GM21423 (cell line): ENCODE data around the gene SNUPN.

Experiments
- ATAC-seq: cut with Tn5 transposase; IDR thresholded peaks from one replicate; pipeline ENCODE4 v1.9.1; 2021; ENCODE audit warnings: mild to moderate bottlenecking, moderate library complexity; ENCODE audit not compliant: unreplicated experiment

SNUPN gene

DNA sequence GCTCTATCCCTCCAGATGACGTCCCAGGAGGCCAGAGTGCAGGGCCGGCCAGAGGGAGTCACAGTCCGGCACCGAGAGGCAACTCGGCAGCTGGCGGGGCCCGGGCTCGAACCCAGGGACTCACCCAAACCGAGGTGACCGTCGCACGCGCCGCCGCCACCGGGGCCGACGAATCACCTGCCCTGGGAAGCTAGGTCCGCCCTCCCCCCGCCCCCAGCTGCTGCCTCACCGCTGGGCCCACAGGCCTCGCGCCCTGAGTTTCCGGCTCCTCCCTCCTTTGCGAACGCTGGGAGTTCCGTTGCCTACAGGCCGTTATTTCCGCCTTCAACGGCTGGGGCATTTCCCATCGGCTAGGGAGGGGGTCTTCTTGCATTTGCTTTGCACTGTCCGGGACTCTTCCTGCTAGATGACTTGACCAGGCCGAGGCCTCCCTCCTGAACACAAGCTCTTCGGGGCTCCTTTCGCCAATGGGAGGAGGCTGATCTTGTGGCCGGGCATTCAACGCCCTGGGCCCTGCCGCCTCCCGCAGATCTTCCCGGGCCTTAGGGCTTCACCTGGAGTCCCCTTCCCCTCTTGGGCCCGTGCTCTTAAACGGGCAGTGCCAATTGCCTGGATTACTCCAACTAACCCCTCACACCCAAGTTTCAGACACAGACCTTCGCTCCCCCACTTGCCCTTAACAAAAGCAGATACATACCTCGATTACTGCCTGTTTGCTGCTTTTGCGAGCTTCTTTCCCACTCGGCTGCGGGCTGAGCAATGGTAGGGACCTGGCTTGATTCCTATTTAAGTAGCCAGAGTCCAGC lies at the start of gene SNUPN:
Gene SNUPN (minus strand): TSS at position 184 of the 806 bp plus-strand sequence. CDS start 4,674 bp downstream, outside the sequence.
- peak; percentile 76 for ATAC-seq

DNA sequence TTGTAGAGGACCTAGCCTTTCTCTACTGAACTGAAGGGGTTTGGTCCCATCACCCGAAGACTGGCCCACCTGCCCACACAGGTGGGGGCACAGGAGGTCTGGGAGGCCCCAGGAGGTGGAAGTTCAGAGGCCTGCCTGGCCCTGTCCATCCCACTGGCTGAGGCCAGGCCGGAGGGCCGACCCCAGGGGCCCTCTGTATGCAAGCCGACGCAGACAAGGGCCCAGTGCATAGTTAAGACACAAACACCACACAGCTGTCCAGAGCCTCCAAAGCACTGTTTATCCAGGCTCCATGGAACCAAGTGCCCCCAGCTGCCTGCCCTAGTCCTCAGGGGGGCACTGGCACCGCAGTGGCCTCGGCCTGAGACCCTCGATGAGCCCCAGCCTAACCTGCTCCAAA lies 48.8 kb upstream of the SNUPN start:
- no peak for ATAC-seq

DNA sequence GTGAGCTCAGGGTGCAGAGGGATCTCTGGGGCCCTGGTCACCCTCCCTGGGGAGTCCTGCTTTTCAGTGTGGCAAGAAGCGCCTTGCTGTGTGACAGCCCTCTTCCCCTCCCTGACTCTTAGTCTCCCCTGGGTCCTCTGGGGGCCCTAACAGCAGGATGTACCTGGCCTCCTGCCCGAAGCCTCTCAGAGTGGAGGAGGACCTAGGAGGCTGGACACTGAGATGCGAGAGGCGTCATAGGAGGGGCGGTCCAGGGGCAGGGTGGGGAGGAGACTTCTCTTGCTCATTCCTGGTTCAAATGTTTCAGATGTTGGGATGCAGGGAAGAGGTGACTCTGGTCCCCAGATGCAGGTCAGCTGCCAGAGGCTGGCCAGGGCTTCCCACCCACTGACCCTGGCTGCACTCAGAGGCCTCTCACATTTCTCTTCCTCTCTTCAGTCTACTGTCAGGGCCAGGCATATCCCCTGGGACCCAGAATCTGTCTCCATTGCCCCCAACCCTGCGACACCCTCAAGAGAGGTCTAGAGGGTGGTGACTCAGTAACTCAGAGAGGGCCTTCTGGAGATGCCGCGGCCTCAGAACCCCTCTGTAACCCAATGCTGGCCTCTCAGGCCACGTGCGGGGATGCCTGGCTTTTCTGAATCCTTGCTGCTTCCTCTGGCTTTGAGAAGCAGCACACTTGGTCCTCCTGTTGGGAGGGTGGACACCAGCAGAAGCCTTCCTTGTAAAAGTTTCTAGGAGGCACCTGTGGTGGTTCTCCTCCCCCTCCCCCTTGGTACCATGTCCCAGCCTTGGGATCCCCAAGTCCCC lies 48.1 kb upstream of the SNUPN start:
- ATAC-seq, result no peak

DNA sequence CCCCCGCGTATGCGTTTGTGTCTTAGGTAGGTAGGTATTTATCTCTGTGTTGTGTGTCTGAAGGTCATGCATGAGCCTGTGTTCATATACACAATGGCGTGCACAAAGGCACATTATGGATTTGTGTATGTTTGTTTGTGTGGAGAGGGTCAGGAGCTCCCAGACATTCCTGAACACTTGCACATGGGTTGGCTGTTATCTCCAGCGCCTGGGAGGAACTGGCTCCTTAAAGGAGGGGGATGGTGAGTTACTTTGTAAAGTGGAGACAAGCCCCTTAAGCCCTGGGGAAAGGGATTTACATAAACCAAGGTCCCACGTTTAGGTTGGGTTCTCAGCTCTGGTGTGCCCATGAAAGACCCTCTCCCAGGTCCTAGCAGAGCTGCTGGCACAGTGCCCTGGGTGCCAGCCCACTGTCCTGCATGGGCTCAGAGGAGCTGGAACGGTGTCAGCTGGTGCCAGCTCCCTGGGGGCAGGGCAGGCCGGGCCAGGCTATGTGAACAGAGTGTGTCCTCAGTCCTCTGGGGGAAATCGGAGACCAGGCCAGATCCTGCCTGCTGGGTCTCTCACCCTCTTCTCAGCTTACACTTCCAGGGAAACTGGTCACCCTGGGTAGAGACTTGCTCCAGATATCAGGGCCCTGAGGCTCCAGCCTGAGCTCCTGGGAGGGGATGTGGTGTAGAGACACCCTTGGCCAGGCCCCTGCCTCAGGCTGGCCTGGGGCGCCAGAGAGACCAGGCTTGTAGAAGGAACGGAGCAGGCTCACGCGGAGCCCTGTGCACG lies 47.3 kb upstream of the SNUPN start:
- ATAC-seq, result no peak

DNA sequence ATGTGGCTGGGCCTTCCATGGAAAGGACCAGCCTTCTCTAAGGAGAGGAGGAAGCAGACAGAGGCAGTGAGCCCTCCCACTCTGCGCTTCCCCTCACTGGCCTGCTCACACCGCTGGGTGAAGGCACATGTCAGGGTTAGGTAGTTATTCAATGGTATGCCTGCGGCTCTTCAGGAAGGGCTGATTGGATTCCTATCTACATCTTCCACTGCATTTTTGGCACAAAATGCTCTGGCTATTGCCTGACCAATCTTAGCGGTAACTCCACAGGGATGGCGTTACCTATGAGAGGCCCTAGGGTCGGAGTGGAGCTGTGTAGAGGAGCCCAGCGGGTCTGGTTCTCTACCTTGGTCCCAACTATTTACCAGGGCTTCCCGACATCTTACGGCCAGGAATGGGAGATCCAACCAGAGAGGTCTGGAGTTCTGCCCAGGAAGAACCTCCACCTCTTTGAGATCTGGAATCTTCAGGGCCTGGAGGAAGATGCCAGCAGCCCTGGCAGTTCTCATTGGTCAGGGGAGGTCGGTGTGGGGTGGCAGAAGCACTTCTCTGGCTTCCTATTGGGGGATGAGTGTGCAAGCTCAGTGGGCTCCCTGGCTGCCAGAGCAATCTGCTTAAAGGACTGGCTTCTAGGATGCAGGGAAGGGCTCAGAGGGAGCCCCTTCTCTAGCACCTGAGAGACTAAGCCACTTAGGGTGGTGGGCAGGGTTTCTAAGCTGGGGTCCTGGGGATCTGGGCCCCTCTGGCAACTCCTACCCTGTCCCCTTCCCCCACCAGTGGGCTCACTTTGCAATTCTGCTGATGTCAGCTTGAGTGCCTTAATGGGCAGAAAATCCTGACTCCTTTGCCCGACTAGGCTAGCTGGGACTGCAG lies 46.4 kb upstream of the SNUPN start:
- ATAC-seq, result no peak

DNA sequence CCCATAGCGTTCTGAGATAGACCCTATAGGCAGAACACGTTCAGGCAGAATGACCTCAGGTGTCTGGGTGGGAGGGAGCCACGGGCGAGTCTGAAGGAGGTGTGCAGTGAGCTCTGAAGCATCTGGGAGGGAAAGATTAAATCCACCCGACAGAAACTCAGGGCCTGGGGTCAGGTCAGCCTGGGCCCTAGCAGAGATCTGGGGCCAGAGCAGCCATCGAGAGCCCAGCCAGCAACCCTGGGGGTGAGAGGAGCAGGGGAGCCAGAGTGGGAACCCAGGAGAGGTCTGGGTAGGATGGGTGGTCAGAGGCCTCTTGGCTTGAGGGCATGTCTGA lies 44.3 kb upstream of the SNUPN start:
- no peak for ATAC-seq

DNA sequence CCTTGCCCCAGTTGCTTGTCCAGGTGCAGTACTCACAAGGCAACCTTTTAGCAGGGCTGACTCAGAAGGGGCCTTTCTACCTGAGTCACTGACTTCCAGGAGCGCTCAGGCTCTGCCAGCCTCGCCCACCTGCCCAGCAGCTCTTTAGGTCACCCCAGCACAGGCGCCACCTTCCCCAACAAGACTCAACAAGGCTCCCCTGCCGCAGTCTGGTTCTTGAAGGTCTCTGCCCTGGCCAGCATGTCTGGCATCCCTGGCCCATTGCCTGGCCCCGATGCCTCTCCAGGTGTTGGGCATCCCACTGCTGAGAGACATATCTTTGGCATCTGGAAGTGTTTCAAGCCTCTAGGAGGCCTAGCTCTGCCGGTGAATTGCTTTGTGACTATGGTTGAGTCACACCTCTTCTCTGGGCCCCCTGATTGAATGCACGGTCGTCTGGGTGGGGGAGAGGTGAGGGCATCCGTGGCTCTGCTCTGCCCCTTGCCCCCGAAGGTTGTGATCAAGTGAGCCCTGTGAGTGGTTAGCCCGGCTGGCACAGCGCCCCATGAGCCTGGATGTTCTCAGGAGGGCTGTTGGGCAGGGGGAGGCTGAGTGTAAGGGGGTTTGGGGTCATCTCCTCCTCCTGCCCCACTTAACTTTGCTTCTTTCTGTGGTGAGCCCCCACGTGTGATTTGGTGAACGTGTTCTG lies 43.8 kb upstream of the SNUPN start:
- ATAC-seq, result no peak

DNA sequence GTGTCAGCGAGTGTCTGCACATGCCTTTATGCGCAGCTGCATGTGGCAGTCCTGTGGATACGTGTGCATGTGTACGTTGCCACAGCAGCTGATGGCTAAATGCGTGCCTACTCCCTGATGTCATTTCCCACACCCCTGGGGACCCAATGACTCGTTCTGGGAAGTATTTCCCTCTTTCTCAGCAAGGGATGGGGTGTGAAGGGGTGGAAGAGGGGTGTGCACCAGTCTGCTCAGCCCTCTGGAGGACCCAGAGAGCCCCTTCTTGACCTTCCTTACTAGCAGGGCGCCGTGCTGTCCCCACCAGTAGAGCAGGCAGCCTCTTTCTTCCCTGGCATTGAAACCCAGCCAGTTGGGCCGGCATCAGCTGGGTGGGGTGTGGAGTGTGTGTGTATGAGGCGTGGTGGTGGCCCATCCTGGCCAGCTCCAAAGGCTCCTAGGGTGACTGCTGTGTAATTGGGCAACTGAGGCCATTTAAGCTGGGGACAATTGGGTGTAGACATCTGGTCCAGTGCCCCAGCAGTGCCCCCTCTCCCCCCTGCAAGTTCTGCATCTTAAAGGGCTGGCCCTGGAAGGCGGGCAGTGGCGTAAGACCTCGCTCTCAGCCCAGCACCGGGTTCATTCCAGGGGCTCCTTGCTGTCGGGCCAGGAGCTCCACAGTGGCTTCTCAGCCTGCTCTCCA lies 41.4 kb upstream of the SNUPN start:
- no peak for ATAC-seq

DNA sequence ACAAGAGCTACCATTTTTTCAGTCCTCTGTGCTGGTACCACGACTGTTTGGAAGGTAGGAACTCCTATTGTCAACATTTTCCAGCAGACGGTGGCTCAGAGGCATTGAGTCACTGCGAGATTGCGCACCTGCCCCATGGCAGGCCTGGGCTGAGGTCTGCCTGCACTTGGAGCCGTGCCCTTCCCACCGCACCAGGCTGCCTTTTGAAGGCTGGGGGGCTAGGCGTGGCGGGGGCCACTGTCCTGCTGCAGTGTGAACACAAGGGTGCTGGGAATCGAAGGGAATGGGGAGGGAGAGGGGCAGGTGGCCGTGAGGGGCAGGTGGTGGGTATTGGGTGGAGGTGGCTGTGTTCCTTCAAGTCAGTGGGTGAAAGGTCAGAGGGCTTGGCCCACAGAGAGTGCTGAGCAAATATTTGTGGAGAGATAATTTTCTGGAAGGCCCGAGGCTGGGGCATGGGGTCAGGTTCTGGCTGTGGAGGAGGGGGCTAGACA lies 38.5 kb upstream of the SNUPN start:
- no peak for ATAC-seq

DNA sequence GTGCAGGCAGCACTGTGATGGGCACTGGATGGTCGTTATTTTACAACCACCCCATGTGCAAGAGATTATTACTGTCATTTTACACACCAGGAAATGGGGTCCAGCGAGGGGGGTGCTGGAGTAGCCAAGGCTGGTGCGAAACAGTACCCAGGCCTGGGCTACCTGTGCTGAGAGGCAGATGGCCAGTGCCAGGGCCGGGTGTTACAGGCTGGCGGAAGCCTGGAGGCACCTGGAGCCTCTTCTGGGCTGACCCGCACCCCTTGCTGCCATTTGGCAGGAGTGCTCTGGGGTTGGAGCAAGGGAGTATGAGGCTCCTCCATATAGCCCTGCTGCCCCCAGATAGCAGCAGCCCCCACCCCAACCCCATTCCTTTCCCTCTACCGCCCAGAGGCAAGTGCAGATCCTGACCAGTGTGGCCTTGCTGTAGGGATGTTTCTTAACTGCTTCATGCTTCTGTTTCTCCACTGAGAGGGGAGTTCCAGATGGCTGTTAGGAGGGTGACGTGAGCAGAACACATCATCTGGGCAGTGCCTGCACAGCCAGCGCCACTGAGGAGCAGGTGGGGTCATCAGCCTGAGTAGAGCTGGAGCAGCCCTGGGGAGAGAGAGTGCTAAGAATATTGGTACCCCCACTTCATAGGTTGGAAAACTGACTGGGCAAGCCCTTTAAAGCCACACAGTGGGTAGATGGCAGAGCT lies 37.4 kb upstream of the SNUPN start:
- ATAC-seq, result no peak

DNA sequence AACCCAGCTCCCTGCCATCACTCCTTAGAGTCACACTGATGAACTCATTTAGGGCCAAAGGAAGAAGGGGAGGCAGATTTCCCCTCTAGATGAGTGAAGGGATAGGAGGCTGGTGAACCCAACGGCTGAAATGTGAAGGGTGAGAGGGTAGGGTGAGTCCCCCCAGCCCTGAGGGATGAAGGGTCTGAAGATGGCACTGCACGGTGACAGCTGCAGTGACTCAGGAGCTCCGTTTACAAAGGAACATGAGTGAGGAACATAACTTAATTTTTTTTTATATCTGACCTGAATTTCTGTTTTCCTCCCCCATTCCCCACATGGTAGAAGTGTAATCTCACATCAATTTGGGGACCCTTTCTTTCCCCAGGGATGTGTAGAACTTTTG lies 36.2 kb upstream of the SNUPN start:
- ATAC-seq, result no peak

DNA sequence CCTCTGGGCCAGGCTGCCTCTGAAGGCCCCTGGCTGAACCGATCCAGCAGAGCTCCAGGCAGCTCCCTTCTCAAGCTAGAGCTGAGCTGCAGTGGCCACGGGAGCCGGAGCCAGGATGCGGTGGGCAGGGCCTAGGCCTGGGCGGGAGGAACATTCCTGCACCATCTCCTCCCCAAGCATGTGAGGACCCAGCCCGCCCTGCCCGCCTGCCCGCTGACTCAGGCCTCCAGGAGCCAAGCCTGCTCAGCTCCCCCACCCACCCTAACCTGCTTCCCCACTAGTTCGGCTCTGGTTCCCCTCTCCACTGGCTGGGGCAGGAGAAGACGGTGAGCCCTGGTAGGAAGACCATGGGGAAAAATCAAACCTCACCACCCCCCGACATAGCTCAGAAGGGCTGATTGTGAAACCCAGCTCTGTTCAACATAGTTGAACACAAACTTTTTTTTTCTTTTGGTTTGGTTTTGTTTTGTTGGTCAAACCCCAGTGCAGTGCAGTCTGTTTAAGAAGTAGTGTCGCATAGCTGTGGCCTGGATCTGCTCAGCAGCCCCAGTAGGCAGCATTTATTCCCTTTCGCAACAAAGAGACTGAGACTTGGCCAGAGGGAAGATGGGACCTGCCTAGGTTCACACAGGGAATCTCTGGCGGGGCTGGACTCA lies 35.7 kb upstream of the SNUPN start:
- ATAC-seq, result no peak

DNA sequence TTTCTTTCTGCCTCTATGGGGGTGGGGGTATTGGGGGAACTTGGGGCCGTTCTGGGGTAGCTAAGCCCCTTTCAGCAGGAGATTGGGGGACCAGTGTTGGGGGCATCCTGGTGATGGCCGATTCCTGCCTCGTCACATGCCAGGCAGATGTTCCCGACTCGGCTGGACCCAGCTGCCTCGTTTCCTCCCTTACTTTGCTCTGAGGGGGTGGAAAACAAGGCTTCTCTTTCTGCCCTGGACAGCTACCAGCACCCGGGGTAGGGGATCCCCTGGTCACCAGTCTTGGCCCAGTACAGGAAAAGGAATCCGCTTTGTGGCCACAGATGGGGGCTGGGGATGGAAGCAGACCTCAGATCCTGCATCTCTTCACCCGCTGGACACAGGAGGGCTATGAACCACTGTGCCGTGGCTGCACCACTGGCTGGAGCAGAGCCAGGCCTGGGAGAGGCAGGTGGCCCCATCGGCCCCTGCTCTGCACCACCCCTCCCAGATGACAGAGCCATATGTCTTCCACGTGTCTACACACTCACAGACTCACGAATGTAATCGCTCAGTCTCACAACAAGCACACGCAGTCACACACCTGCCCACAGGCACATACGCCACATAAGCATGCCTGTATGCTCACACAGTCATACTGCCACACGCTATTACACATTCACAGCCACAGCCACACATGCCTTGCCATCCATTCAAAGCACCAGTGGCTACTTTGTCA lies 34.6 kb upstream of the SNUPN start:
- ATAC-seq, result no peak

DNA sequence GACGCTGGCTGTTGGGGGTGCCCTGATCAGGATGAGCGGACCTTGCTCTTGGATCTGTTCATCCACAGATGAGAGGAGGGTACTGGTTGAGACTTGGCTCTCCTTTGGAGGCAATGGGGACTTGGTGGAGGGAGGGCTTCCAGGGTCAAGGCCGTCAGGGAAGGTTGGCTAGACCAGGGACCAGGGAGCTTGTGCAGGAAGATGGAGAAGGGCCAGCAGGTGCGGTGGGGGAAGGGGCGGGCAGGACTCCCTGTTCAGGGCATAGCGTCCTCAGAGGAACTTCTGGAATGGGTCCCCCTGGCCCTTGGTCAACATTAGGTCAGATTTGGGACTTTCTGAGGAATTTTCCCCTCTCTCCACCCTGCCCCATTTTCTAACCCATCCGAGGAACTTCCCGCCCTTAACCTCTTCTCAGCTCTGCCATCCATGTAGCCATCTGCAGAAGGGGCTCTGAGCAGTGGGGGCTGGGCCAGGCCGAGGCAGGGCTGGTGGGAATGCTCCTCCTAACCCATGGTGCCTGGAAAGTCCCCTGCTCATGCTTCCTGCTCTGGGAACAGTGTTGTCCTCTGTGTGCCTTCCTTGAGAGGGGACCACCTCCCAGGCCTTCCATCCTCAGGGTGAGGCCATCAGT lies 33.7 kb upstream of the SNUPN start:
- ATAC-seq, result no peak

DNA sequence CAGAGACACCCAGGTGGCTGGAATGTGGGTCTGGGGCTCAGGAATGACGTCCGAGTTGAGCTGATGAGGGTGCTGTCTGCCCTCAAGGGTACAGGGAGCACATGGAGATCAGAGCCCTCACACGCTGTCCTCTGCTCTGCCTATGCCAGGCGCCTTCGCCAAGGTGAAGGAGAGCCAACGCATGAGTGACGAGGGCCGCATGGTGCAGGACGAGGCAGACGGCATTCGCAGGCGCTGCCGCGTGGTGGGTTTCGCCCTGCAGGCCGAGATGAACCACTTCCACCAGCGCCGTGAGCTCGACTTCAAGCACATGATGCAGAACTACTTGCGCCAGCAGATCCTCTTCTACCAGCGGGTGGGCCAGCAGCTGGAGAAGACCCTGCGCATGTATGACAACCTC lies 31.3 kb upstream of the SNUPN start:
- ATAC-seq, result no peak

DNA sequence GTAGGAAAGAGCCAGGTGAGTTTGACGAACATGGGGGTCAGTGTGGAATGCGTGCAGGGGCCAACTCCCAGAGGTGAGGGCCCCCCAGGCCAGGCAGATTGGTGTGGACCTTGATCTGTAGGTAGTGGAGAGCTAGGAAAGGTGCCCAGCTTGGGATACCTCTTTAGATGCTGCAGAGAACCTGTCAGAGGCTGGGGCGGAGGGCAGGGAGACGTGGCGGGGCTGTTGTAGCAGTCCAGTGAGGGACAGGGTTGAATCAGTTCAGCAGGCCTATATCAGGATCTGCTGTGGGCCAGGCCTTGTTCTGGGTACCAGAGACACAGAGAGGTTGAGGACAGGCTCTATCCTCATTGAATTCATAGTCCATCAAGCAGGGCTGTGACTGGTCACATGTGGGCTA lies 30.8 kb upstream of the SNUPN start:
- no peak for ATAC-seq

DNA sequence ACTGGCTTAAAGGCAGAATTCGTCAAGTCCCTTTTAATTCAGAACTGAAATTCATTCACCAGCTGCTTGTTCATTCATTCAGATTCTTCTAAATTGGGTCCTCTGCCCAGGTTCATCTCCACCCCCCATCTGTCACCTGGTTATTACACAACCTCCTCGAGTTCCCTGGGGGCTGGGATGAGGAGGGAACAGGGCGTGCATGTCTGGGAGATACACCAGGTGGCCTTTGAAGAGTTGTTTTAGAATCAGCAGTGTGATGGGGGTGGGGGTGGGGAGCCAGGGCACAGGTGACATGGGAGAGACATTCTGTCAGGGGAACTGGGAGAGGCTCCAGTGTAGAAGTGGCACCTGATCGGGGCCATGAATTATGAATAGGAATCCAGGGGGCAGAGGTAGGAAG lies 30.4 kb upstream of the SNUPN start:
- no peak for ATAC-seq
